Measurements from ENCODE around the gene SOX5. TPM values are rescaled to one million over a fixed set of nuclear protein-coding genes. Genes with fewer than 3 reads are reported as not detected.

The SOX5 gene
- polyA plus RNA-seq, 1 experiment: 0.13 TPM

DNA sequence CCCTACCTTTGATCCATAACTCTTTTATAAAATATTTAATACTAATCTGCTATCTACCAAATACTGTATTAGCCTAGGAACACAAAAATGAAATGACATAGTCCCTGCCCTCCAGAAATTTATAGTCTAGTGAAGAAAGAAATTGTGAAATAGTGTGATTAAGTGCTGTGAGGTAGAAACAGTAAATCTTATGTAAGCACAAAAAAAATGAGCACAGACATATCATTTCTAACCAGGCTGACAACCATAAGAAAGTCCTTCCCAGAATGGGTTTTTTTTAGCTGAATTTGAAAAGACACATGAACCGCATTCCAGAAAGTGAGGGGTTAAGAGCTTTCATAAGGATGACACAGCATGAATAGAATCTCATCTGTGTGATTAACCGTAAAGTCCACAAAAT lies 145.9 kb downstream of the SOX5 start:
- POLR2A ChIA-PET: no interaction called here
- Histone ChIP-seq H3K4me3 (ENCODE audit: low read depth, low read length) (no peak overlapping the region), H3K27me3 (ENCODE audit: control insufficient read depth, insufficient read depth, low read length) (no peaks in the 10 kb centered on the region), H3K36me3 (ENCODE audit: control insufficient read depth, insufficient read depth, low read length) (no peaks in the 10 kb centered on the region)
- CTCF ChIA-PET: interaction anchor here (1.3 kb wide), 1 partner anchor 599 kb away, joined by 3 read pairs; no protein-coding TSS in a partner anchor
- DNase-seq (ENCODE audit: low read depth): no peak
- TF ChIP-seq CTCF (IDR thresholded peaks at IDR 0.05; ENCODE audit: insufficient read depth, low read depth, low read length): no peak

GRCh38 chr12:23795494-23795893 lies 154.0 kb downstream of the SOX5 start:
- DNase-seq (ENCODE audit: low read depth): no peak
- no peaks in the 10 kb centered on the region for H3K27me3 ChIP-seq (ENCODE audit: control insufficient read depth, insufficient read depth, low read length)
- no peak overlapping the region for H3K4me3 ChIP-seq (ENCODE audit: low read depth, low read length)
- TF ChIP-seq CTCF (IDR thresholded peaks at IDR 0.05; ENCODE audit: insufficient read depth, low read depth, low read length): no peak
- no peaks in the 10 kb centered on the region for H3K36me3 ChIP-seq (ENCODE audit: control insufficient read depth, insufficient read depth, low read length)
- CTCF ChIA-PET: no interaction called here
- POLR2A ChIA-PET: no interaction called here

DNA sequence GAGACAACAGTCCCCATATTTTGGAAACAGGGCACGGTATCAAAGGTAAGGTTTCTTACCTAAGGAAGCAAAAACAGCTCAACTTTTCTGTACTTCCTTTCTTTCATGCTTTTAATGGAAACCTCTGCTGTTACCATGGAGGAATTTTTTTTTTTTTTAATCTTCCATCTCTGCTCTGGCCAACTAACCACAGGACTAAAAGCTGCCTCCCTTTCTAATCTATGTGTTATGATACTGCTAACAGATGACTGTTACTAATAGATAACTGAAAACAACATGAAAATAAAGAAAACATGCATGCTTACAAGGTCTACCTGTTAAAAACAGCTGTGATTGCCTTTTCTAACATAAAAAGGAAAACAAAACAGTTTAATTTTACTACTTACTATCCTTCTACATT lies 168.4 kb downstream of the SOX5 start:
- ChIA-PET POLR2A (no interaction called here), CTCF (interaction anchor here (0.6 kb wide), 2 partner anchors 179 to 341 kb away, joined by 3 to 4 read pairs; no protein-coding TSS in a partner anchor)
- DNase-seq (ENCODE audit: low read depth): no peak
- Histone ChIP-seq H3K27me3 (ENCODE audit: control insufficient read depth, insufficient read depth, low read length) (no peaks in the 10 kb centered on the region), H3K4me3 (ENCODE audit: low read depth, low read length) (no peak overlapping the region), H3K36me3 (ENCODE audit: control insufficient read depth, insufficient read depth, low read length) (no peaks in the 10 kb centered on the region)
- TF ChIP-seq CTCF (IDR thresholded peaks at IDR 0.05; ENCODE audit: insufficient read depth, low read depth, low read length): no peak

DNA sequence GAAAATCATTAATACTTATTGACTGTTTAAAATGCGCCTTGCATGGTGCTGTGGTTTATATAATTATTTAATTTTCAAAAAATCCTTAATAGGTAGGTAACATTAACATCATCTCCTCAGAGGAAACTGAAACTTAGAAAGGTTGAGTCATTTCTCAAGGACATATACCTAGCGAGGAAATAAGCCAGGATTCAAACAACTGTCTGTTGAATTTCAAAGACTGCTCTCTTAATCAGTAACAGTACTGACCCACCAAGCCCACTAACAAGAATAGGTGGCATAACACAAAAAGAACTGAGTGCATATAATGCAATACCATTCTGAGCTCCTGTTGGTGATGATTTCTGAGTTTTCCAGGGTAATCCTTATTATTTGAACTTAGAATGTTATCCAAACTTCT lies 174.3 kb downstream of the SOX5 start:
- ChIA-PET POLR2A (no interaction called here), CTCF (no interaction called here)
- H3K4me3 ChIP-seq (ENCODE audit: low read depth, low read length): no peak overlapping the region
- DNase-seq (ENCODE audit: low read depth): no peak
- no peaks in the 10 kb centered on the region for H3K36me3 ChIP-seq (ENCODE audit: control insufficient read depth, insufficient read depth, low read length)
- no peak for TF ChIP-seq CTCF (IDR thresholded peaks at IDR 0.05; ENCODE audit: insufficient read depth, low read depth, low read length)
- H3K27me3 ChIP-seq (ENCODE audit: control insufficient read depth, insufficient read depth, low read length): no peaks in the 10 kb centered on the region

GRCh38 chr12:23771240-23771949 lies 178.1 kb downstream of the SOX5 start:
- no peaks in the 10 kb centered on the region for H3K27me3 ChIP-seq (ENCODE audit: control insufficient read depth, insufficient read depth, low read length)
- no peak overlapping the region for H3K4me3 ChIP-seq (ENCODE audit: low read depth, low read length)
- DNase-seq (ENCODE audit: low read depth): no peak
- H3K36me3 ChIP-seq (ENCODE audit: control insufficient read depth, insufficient read depth, low read length): no peaks in the 10 kb centered on the region
- CTCF ChIA-PET: no interaction called here
- POLR2A ChIA-PET: no interaction called here
- no peak for TF ChIP-seq CTCF (IDR thresholded peaks at IDR 0.05; ENCODE audit: insufficient read depth, low read depth, low read length)

All from BJ (cell line).